ENCODE data around the gene ESX1.
"Not testable (repeated sequence)": the region's sequence is repeated elsewhere in the genome, so short reads cannot be mapped to it uniquely, and the experiment has no call there.

The ESX1 gene

DNA sequence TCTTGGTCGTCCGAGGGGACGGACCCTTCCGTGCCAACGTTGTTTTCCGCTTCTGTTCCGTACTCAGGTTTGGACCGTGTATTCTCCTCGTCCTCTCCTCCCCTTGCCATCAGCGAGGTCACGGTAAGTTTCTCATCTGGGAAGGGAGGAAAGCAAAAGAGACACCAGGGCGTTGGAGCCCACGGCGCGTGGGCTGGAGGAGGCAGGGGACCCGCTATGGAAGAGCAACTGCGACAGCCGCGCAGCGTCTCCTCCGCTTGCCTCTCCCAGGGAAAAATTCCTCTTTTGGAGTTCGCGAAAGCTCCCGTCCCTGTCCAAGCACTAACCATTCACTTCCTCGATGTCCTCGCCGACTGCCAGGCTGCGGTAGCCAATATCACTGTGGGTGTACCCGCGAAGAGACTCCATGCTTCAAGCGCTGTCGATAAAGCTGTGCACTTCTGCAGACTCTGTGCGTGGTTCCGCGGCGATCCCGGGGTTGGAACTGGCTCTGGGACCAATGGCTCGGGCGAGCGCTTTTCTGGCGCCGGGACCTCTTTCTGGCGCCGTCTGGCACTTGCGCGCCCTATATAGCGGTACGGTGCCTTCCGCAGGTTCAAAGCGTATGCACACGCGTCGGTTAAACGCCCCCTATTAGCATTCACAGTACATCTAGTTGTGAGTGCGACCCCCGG, at the start of gene ESX1:
ESX1 (minus strand) TSS at position 492 of the 674 bp plus-strand sequence; CDS start at position 408, 84 bp downstream.
- DNase-seq, result no peak

DNA sequence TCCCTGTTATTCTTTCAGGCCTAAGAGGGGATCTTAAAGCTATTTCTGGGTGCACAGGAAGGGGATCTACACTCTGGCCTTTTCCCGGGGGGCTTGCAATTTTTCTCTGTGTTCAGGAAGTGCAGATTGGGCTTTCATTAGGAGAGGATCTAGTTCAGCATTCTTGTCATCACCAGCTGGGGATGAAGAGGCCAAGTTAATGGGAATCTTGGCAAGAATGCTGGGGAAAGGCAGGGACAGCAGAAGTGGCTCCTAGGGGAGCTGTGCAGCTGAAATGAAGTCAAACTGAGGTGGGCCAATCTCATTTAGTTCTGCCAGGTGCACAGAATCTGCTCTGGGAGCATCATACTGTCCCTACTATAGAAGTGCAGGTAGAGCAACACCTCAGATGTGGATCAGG, 40.9 kb upstream of the ESX1 start:
- no peak for DNase-seq

DNA sequence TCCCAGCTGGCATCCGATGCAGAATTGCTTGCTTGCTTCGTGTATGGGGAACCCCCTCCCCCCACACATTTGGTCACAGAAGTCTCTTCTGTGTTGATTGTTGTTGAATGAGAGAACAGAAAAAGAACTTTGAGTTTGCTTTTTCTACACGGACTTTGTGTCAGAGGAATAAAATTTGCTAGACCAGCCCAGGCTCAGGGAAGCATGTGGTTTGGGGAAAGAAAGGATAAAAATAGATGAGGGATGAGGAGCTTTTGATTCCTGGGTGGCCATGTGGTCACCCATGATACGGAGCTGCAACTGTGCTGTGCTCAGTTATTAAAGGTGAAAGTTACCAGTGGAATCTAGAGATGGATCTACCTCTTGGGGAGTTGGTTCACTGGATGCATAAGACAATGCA, 34.2 kb upstream of the ESX1 start:
- no peak for DNase-seq

DNA sequence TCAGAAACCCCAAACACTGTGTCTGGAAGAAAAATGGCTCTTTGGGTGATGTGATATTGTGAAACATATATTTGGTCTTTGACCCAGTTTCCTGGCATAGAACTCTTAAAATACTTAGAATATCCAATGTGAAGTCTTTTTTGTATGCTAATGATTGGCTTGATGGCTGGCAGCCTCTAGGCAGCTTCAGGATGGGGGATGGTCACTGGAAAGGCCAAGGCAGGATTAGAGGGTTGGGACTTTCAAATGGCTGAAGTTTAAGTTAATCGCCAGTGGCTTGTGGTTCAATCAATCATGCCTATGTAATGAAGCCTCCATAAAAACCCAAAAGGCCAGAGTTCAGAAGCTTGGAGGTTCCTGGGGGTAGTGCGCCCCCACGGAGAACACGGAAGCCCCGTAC, 33.5 kb upstream of the ESX1 start:
- no peak for DNase-seq

DNA sequence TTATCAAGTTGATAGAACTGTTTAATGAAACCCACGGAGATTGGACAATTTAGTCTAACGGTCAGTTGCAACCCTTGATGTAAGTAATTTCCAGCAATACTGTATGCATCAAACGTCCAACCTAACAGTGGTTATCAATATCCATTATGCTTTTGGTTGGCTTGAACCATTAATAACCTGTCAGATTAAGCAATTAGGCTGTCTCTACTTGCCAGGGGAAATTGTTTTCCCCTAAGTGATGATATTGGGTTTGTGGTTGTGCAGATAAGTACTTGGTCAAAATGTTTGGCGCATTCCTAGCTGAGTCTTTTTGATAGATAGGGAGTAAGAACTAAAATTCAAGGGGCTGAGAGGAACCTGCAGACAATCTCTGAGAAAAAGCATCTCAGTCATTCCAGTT, 30.5 kb upstream of the ESX1 start:
- no peak for DNase-seq

DNA sequence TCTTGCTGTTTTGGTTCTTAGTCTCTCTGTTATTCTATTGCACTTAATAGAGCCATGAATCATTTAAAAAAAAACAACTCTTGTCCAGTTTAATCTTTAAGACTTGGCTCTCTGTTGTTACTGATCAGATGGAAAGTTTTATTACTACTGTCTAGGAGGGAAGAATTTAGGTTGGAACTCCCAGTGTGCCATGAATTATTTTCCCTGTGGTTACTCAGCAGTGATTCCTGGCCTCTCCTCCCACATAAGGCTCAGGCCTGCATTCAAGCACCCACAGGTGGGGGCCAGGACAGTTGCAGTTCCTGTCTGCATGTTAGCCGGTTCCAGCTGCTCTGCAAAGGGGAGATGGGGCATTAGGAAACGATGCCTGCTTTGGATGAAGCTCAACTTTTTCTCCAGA, 29.8 kb upstream of the ESX1 start:
- no peak for DNase-seq

DNA sequence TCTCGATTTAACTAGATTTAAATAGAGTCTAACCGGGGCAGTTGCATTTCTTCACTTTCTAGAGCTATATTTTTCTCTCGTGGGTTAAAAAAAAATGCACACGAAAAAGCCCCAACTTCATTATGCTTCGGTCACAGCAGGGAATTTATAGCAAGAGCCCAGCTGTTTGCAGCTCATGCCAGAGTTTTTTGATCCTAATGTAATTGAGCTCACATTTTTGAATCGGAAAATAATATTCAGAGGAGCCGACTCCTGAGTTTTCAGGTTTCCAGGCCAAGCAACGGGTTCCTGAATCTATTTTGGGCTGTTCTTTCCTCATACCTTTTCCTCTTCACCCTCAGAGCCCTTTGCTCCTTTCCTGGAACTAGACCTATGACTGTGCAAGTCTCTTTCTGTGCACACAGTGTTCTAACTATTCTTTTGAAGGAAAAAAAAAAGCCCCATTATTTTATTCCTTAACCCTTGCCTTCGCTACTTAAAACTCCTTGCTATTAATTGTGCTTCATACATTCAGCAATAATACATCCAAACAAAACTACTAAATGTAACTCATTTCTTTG, 27.5 kb upstream of the ESX1 start:
- no peak for DNase-seq

DNA sequence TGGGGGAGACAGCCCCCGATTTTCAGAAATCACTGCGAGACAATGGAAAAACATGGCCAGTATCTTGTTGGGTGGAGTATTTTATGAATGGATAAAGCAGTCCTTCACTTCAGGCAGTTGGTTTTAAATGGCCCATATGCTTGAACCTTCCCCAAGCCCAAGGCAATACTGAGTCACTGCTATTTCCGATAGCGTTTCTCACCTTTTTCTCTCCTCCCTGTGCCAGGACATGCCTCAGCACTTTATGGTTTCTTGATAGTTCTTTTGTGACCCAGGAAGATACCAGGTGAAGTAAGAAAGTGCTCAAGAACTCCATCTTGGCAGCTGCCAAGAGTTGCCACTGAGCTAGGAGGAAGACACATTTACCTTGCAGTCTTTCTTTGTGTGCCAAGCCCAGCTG, 26.8 kb upstream of the ESX1 start:
- DNase-seq, result no peak

DNA sequence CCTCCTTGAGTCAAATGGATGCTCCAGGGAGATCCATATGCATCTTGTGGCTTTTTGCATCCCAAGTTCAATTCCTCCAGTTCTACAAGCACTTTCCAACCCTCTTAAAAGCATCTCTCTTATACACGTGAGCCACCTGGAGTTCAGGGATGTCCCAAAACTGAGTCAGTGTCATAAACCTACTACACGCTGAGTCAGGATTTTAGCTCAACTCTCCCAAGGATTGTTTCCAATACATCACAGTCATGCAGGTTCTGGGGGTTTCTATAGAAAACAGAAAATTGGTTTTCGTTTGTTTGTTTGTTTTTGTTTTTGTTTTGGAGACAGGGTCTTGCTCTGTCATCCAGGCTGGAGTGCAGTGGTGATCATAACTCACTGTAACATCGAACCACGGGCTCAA, 25.9 kb upstream of the ESX1 start:
- no peak for DNase-seq

DNA sequence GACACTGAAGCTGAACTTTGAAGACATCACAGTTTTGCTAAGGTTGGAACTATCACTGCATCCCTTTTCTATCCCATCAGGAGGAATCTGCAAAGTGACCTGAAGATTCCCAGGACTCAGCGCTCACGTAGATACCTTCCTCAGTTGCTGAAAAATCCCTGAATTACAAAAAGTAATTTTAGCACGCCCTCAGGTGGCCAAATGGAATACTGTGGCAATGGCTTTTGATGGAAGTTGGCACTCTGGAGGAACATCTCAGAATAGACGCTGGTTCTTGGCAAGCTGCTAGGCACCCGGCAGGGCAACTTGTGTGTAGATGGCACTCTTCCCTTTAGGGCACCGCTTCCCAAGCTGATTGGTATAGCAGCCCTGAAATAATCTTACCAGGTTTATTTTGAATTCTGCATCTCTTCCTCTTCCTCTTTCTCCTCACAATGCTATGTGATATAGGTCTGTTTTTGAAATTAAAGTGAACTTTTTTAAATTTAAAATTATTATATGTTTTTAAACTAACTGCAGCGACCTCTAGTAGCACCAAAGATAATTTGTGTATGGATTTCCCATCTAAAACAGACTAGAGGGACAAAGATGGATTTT, 16.3 kb upstream of the ESX1 start:
- peak; percentile 6 for DNase-seq

DNA sequence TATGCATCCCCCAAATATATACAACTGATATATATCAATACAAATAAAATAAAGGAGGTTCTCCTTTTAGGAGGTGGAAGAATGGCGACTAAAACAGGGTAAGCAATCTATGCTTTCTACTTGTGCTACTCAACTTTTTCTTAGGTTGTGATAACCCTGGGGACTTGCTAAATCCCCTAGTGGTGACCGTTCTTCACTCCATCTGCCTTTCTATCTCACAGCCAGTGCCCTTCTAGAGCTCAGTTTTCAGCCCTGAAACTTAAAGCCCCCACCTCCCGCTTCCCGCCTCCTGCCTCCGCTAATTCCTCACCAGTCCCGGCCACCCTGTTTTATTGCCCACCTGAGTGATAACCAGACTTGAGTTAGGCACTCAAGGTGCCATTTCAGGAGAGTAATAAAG, 15.5 kb upstream of the ESX1 start:
- no peak for DNase-seq

DNA sequence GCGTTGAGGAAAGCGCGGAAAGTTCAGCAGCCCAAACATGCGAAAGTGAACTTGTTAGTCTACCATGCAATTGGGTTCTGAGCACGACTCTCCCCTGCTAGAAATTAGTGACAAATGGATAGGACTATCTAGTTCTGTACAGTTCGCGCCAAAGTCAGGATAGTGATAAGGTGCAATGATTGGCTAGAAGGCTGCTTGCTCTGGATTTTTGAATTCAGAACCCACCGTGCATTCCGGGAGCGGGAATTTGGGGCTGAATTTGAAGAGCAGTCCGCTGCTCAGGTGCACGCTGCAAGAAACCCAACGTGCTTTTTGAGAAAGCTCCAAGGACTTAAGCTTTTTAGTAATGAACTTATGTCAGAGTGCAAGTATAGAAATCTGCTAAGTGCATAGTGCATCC, 732 bp upstream of the ESX1 start:
- DNase-seq, result no peak

DNA sequence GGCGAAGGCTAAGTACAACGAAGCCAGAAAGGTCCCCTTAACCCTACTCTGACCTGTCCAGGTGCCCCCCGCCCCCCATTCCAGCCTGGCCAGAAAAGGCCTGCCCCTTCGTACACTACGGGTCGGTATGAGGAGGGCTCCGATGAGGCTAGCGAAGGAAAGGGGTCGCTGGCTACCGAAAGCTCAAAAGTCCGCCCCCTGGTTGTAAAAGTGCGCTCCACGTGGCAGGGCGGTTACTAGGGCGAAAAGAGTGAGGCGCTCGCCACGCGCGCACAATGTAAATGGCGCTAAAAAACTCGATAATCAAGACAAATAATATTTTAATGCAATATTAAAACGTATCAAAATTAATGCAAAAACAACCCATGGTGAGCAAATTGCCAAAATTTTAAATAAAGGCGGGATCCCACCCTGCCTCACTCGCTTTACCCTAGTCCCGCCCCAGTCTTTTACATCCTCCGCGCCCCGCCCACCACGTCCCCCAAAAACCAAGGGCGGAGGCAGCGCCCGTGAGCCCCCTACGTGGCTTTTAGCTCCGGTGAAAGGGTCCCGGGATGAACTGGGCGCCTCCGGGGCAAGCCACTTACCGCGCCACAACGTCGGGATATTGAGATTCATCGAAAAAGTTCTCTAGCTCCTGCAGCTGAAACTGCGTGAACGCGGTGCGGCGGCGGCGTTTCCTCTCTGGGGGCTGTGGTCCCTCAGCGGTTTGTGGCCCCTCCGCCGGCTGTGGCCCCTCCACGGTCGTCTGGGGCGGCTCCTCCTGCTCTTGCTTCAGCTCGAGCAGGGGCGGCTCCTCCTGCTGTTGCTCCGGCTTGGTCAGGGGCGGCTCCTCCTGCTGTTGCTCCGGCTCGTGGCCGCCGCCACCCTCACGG, 929 bp downstream of the ESX1 start:
- no peak for DNase-seq

DNA sequence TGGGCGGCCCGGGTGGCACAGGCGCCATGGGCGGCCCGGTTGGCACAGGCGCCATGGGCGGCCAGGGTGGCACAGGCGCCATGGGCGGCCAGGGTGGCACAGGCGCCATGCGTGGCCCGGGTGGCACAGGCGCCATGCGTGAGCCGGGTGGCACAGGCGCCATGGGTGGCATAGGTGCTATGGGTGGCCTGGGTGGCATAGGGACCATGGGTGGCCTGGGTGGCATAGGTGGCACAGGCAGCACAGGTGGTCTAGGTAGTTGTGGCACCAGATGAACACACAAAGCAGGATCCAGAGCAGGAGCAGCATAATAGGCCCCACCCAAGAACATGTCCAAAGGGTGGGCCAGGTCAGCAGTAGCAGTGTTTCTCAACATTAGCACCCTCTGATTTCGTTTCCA, 4.3 kb downstream of the ESX1 start:
- no peak for DNase-seq

DNA sequence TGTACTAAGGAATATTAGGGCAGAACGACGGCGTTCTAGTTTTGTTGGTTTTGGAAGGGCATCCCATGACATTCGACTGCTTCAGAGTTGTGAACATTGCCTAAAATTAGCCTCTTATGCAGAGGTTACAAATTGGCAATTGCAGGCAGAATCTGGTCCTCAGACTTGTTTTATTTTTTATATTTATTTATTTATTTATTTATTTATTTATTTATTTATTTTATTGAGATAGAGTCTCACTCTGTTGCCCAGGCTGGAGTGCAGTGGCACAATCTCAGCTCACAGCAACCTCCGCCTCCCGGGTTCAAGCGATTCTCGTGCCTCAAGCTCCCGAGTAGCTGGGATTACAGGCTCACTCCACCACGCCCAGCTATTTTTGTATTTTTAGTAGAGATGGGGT, 24.7 kb downstream of the ESX1 start:
- not testable (repeated sequence) for DNase-seq

DNA sequence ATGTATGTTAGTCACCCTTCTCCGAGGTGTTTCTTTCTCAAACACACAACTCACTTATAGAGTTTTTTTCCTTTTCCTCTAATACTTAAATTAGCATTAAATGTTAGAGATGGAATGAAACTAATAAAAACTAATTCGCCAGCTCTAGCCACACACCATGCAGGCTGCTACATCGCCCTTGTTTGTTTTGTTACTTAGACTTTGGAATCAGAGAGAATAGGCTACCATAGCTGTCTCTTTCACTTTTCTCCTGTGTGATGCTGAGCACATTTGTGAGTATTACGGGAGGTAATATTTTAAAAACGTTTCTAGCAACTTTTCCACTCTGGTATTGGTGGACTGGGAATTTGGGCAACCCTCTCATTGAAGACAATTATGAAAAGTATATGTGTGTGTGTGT, 43.5 kb downstream of the ESX1 start:
- DNase-seq, result no peak

DNA sequence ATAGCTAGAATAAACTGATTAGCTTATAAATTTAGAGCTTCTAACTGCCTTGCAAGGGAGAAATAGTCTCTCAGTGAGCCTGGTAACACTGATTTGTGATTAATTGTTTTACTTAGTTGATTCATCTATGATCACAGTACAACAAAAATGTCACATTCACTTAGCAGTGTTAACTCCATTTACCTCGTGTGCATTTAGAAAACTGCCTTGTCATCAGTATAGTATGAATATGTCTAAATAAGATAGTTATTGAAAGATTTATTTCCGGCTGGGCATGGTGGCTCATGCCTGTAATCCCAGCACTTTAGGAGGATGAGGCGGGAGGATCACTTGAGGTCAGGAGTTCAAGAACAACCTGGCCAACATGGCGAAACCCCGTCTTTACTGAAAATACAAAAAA, 49.2 kb downstream of the ESX1 start:
- no peak for DNase-seq

All from NCI-H2227 treated with DMSO at 0.1 percent for 48 hours (cell line).